Activated CD8-positive, alpha-beta T cell treated with anti-CD3 and anti-CD28 coated beads for 36 hours (primary cell): ENCODE measurements around the gene ZNRF3. TPM values are rescaled to one million over a fixed set of nuclear protein-coding genes. Genes with fewer than 3 reads are reported as not detected.

Source experiments
- ATAC-seq: fragments of 200-7000 bp; cut with Tn5 transposase; one replicate; pipeline ENCODE4 v1.10.0; 2021; ENCODE audit warnings: mild to moderate bottlenecking, moderate library complexity
- CTCF ChIA-PET: fragments of 350-600 bp; sonication (Branson Sonifier 250); formaldehyde crosslinking; loops from one replicate; lab custom pipeline; 2021; ENCODE audit warnings: antibody characterized with exemption; lab: Charles Lee
- POLR2A ChIA-PET: fragments of 350-600 bp; sonication (Branson Sonifier 250); formaldehyde crosslinking; loops from one replicate; lab custom pipeline; 2021; ENCODE audit warnings: antibody characterized with exemption; lab: Charles Lee
- DNase-seq: peaks from one replicate; pipeline ENCODE4 v3.0.0-alpha.2; 2020
- H3K27ac Mint-ChIP-seq: one replicate; pipeline ENCODE4 v1.8.0; 2021; ENCODE audit warnings: mild to moderate bottlenecking, mixed read lengths
- H3K27me3 Mint-ChIP-seq: one replicate; pipeline ENCODE4 v1.8.0; 2021; ENCODE audit warnings: mixed read lengths
- H3K36me3 Mint-ChIP-seq: one replicate; pipeline ENCODE4 v1.8.0; 2021; ENCODE audit warnings: low read depth, mixed read lengths
- H3K4me1 Mint-ChIP-seq: one replicate; pipeline ENCODE4 v1.8.0; 2021; ENCODE audit warnings: low read depth, mixed read lengths
- H3K4me3 Mint-ChIP-seq: one replicate; pipeline ENCODE4 v1.8.0; 2021; ENCODE audit warnings: mild to moderate bottlenecking, moderate library complexity, mixed read lengths
- H3K9me3 Mint-ChIP-seq: one replicate; pipeline ENCODE4 v1.8.0; 2021; ENCODE audit warnings: mixed read lengths
- CTCF ChIP-seq: fragments of 200-600 bp; IDR thresholded peaks from one replicate; pipeline ENCODE4 v1.8.0; 2022; ENCODE audit warnings: antibody characterized with exemption, mild to moderate bottlenecking
- intact Hi-C: fragments of 100-400 bp; cut with micrococcal nuclease; formaldehyde crosslinking; loops from one replicate; pipeline ENCODE4 v1.10.0; 2022
- total RNA-seq, 2 experiments: library from RNA; stranded (reverse); gene quantifications; one replicate each; pipeline ENCODE4 v1.2.3, GENCODE V29; 2021

The ZNRF3 gene
- total RNA-seq, 2 experiments from 2014 or later, result 2.0 to 2.5 TPM

GRCh38 chr22:28939932-28940331 lies 56.6 kb downstream of the ZNRF3 start:
- intact Hi-C loops, result no loop called here
- Mint-ChIP-seq H3K4me3 (no peak overlapping the region), H3K27me3 (peaks cover 48% of the 10 kb centered on the region)

GRCh38 chr22:28940441-28940840 lies 57.1 kb downstream of the ZNRF3 start:
- DNase-seq (no peak), ATAC-seq (no peak)
- TF ChIP-seq CTCF, result no peak
- Mint-ChIP-seq H3K27ac (no peak overlapping the region), H3K9me3 (no peaks in the 10 kb centered on the region), H3K4me3 (no peak overlapping the region), H3K27me3 (peaks cover 49% of the 10 kb centered on the region), H3K4me1 (no peaks in the 10 kb centered on the region), H3K36me3 (peaks cover 2% of the 10 kb centered on the region)
- ChIA-PET CTCF (no interaction called here), POLR2A (no interaction called here)
- intact Hi-C loops, result no loop called here

More at GRCh38 chr22:28939932-28940331, 56.6 kb downstream of the ZNRF3 start:
- POLR2A ChIA-PET, result no interaction called here
- H3K9me3 Mint-ChIP-seq, result no peaks in the 10 kb centered on the region
- no peak for TF ChIP-seq CTCF
- no peak overlapping the region for H3K27ac Mint-ChIP-seq
- ATAC-seq (no peak), DNase-seq (no peak)
- no peaks in the 10 kb centered on the region for H3K4me1 Mint-ChIP-seq
- no peaks in the 10 kb centered on the region for H3K36me3 Mint-ChIP-seq
- CTCF ChIA-PET, result no interaction called here

GRCh38 chr22:28942333-28942732 lies 59.0 kb downstream of the ZNRF3 start:
- DNase-seq, result no peak
- POLR2A ChIA-PET, result no interaction called here
- peaks cover 7% of the 10 kb centered on the region for H3K36me3 Mint-ChIP-seq

GRCh38 chr22:28942801-28943500 lies 59.6 kb downstream of the ZNRF3 start:
- peaks cover 50% of the 10 kb centered on the region for H3K27me3 Mint-ChIP-seq
- ATAC-seq, result no peak
- H3K36me3 Mint-ChIP-seq, result peaks cover 9% of the 10 kb centered on the region
- no peak overlapping the region for H3K4me3 Mint-ChIP-seq
- intact Hi-C loops, result no loop called here
- H3K9me3 Mint-ChIP-seq, result peaks cover 17% of the 10 kb centered on the region
- DNase-seq, result no peak
- ChIA-PET CTCF (interaction anchor here (0.7 to 1.1 kb wide), 2 partner anchors 9 to 98 kb away, joined by 3 read pairs; no protein-coding TSS in a partner anchor), POLR2A (no interaction called here)
- no peak overlapping the region for H3K27ac Mint-ChIP-seq
- H3K4me1 Mint-ChIP-seq, result no peaks in the 10 kb centered on the region
- TF ChIP-seq CTCF, result no peak

More at GRCh38 chr22:28942333-28942732, 59.0 kb downstream of the ZNRF3 start:
- Mint-ChIP-seq H3K27ac (no peak overlapping the region), H3K4me3 (no peak overlapping the region), H3K4me1 (no peaks in the 10 kb centered on the region), H3K27me3 (peaks cover 49% of the 10 kb centered on the region), H3K9me3 (peaks cover 15% of the 10 kb centered on the region)
- intact Hi-C loops, result no loop called here
- ATAC-seq, result no peak
- TF ChIP-seq CTCF, result no peak
- CTCF ChIA-PET, result interaction anchor here (0.7 kb wide), 1 partner anchor 99 kb away, joined by 3 read pairs; no protein-coding TSS in a partner anchor

GRCh38 chr22:28943501-28943879 lies 60.1 kb downstream of the ZNRF3 start:
- DNase-seq (no peak), ATAC-seq (no peak)
- intact Hi-C loops, result no loop called here
- Mint-ChIP-seq H3K36me3 (peaks cover 9% of the 10 kb centered on the region), H3K9me3 (peaks cover 19% of the 10 kb centered on the region), H3K4me1 (no peaks in the 10 kb centered on the region), H3K4me3 (no peak overlapping the region), H3K27ac (no peak overlapping the region), H3K27me3 (peaks cover 51% of the 10 kb centered on the region)
- POLR2A ChIA-PET, result no interaction called here
- CTCF ChIA-PET, result interaction anchor here (1.1 kb wide), 1 partner anchor 9 kb away, joined by 3 read pairs; no protein-coding TSS in a partner anchor
- TF ChIP-seq CTCF, result no peak
